VCaP (cell line): ENCODE measurements around the gene MAGEF1.

Experiments used
- H3K27ac ChIP-seq: fragments of 450-650 bp; 2 replicates; pipeline ENCODE4 v1.5.1; 2017
- TF ChIP-seq, protein P1 (sequence below): fragments of 450-650 bp; conservative IDR thresholded peaks from 2 replicates; pipeline ENCODE4 v1.5.1; 2017; ENCODE audit warnings: mild to moderate bottlenecking, moderate library complexity

The MAGEF1 gene

DNA sequence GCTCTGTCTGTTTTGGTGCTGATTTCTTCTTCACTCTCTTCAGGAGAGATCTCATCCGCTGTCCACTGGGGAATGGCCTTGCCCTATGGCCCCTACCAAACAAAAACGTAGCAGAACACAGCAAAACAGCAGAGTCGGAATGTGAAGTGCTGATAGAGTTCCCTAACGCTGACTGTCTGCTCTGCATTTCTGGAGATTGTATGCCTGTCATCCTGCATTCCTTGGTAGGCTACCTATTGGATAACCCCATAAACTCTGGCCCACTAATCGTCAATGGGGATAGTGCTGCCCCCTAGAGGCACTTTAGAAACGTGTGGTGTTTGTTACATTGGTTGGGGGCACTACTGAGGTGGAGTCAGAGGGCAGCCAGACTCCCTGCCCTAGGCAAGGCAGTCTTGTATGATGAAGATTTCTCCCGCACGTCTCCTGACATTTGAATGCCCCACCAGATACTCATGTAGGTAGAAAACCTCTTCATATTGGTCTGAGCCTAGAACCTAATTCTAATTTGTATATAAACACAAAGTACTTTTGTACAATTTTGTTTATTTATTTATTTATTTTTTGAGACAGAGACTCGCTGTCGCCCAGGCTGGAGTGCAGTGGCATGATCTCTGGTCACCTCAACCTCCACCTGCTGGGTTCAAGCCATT lies 15.6 kb upstream of the MAGEF1 start:
- no peak overlapping the region for H3K27ac ChIP-seq

DNA sequence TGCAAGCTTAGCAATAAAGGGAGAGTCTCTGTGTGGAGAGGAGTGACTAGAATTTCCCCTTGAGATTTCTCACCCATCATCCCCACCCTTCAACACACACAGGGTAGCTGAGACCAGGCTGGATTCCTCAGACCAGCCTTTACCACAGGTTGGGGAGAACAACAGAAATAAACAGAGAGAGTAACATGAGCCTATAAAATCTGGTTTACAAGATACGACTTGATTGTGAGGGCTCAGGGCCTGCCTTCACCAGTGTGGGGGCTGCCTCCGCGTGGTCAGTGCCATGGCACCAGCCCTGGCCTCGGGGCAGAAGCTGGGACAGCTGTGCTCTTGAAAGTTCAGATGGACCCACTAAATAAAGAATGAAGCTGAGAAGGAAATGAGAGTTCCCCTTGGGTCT lies 14.6 kb upstream of the MAGEF1 start:
- TF ChIP-seq, protein P1, sequence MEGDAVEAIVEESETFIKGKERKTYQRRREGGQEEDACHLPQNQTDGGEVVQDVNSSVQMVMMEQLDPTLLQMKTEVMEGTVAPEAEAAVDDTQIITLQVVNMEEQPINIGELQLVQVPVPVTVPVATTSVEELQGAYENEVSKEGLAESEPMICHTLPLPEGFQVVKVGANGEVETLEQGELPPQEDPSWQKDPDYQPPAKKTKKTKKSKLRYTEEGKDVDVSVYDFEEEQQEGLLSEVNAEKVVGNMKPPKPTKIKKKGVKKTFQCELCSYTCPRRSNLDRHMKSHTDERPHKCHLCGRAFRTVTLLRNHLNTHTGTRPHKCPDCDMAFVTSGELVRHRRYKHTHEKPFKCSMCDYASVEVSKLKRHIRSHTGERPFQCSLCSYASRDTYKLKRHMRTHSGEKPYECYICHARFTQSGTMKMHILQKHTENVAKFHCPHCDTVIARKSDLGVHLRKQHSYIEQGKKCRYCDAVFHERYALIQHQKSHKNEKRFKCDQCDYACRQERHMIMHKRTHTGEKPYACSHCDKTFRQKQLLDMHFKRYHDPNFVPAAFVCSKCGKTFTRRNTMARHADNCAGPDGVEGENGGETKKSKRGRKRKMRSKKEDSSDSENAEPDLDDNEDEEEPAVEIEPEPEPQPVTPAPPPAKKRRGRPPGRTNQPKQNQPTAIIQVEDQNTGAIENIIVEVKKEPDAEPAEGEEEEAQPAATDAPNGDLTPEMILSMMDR, result no peak
- no peak overlapping the region for H3K27ac ChIP-seq

More for the DNA sequence above, 15.6 kb upstream of the MAGEF1 start:
- TF ChIP-seq, protein P1, result peak; percentile 52

DNA sequence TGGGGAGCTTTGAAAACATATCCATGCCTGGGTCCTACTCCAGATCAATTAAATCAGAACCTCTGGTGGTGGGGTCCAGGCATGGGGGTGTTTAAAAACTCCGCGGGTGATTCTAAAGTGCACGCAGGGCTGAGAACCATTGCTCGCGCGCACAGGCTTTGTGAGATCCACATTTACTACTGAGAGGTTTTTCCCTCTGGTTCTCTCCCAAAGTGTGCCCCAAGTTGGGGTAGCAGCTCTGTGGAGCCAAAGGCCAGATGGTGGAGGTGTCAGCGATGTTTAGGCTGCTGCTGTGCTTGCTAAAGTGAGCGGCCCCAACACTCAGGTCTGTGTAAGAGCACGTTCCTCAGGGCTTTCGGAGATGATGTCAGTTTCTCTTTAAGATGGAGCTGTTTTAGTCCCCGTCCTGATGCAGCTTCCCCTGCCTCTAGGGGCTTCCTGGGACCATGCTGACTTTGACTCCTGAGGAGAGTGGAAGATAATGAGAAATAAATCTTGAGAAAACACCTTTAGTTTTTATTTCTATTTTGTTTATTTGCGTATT lies 13.4 kb upstream of the MAGEF1 start:
- H3K27ac ChIP-seq, result no peak overlapping the region
- TF ChIP-seq, protein P1, result no peak

DNA sequence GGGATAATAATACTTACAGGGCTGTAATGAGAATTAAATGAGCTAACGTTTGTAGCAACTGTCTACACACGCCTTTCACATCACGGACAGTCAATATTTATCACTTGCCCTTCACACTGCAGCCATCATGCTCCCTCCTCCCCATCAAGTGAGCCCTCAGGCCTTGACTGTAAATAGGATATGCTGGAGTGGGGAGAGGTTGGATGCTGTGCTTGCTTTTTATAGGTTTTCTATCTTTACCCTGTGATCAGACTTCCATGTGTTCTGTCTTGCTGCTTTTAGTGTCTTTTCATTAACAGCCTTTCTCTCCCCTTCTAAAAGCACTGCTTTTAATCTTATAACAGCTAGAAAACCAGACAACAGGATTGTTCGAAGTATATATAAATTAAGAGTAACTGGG lies 12.8 kb upstream of the MAGEF1 start:
- no peak overlapping the region for H3K27ac ChIP-seq
- TF ChIP-seq, protein P1, result no peak

DNA sequence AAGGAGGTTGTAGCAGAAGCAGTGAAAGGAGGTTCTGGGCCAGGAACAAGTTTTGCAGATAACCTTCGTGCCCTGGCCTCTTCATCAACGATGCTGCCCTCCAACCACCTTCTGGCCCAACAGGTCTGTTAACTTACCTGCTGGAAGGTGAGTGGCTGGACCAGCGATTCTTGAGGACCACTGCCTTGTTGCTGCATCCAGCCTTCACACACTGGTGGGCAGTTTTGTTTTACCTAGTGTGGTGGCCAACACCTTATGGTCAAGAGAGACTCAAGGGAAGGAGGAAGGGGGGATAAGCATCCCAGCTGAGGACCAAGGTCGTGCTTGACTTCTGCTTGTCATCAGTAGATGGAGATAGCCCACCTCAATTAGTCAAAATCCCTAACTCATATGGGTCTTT lies 7.8 kb upstream of the MAGEF1 start:
- no peak overlapping the region for H3K27ac ChIP-seq

DNA sequence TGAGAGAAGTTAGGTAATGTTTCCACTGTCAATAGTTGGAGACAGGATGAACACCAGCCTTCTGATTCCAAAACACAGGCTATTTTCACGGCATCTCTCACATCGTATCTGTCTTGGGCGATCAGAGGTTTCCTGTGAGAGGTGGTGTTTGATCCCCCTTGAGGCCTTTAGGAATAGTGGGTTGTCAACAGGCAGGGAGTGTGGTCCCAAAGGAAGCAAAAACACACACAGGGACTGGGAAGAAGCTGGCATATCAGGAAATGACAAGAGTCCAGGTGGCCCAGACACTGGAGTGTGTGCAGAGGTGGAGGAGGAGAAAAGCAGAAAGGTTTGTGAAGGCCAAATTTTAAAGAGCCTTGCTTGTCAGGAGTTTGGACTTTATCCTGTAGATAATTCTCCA lies 6.6 kb upstream of the MAGEF1 start:
- TF ChIP-seq, protein P1, result no peak
- no peak overlapping the region for H3K27ac ChIP-seq

More for the DNA sequence above, 7.8 kb upstream of the MAGEF1 start:
- TF ChIP-seq, protein P1, result no peak

DNA sequence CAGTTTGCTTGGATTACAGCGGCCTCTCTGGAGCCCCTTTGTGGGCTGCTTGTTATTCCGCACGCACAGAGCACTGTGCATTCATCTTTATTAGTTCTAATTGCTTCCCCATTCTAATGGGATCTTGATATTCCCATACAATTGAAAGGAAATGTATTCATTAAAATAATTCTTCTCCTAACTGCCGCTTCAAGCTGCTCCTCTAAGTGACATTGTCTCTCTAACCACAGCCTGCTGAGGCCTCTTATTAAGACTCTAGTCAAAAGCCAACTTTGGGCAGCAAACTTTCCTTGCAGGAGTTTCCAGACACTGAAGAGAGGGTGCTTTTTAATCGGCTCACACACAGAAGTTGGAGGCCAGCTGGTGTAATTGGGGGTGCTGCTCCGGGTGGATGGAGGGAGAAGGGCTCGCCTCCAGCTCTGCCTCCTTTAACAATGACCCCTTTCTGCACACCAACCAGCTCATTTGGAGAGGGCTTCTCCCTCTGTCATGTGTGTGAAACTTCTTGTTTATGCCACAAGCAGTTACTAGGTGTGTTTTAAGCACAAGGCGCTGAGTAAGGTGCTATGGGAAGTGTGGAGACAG lies 5.6 kb upstream of the MAGEF1 start:
- TF ChIP-seq, protein P1, result no peak
- H3K27ac ChIP-seq, result no peak overlapping the region
